ENCODE measurements around the gene SUCLG2. TPM values are rescaled to one million over a fixed set of nuclear protein-coding genes. Genes with fewer than 3 reads are reported as not detected.

SUCLG2 gene
- total and polyA plus RNA-seq, 4 donors = 38.2 to 71.9 (median 44.5) TPM

DNA sequence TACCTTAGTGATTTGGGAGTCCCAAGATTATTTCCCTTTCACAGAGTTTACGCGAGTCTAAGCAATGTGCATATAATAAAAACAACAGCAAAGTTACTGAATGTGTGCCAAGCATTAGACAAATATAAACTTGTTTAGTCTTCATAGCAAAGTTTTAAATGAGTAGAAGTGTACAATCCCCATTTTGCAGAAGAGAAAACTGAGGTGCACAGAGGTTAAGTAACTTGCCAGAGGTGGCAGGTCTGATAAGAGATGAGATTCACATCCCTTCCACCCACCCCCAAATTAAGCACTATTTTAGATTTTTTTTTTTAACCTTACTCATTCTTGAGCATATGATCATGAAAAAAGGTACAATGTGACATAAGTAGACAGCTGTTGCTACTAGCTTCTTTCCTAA lies 2.2 kb upstream of the SUCLG2 start:
- Histone ChIP-seq H3K4me3 (ENCODE audit: low read length in 2 of 2) (no peak overlapping the region), H3K4me1 (ENCODE audit: control insufficient read depth in 1 of 2, insufficient read depth in 2 of 2, low read length in 2 of 2) (peaks cover 2% of the 10 kb centered on the region in 2 donors), H3K27ac (ENCODE audit: low read depth in 1 of 2, low read length in 2 of 2) (no peak overlapping the region), H3K36me3 (ENCODE audit: control insufficient read depth in 1 of 2, insufficient read depth in 2 of 2, low read length in 1 of 2) (no peaks in the 10 kb centered on the region), H3K9me3 (ENCODE audit: control insufficient read depth, low read length) (no peaks in the 10 kb centered on the region), H3K27me3 (ENCODE audit: control insufficient read depth in 1 of 2, insufficient read depth in 2 of 2, low read length in 1 of 2) (no peaks in the 10 kb centered on the region)
- intact Hi-C loops (cut with DNase I) = no loop called here
- ATAC-seq (ENCODE audit: low FRiP score) (no peak), DNase-seq (no peak)
- WGBS, 2 donors = 93 to 96% methylated on average over 2 of the region's 2 CpGs

DNA sequence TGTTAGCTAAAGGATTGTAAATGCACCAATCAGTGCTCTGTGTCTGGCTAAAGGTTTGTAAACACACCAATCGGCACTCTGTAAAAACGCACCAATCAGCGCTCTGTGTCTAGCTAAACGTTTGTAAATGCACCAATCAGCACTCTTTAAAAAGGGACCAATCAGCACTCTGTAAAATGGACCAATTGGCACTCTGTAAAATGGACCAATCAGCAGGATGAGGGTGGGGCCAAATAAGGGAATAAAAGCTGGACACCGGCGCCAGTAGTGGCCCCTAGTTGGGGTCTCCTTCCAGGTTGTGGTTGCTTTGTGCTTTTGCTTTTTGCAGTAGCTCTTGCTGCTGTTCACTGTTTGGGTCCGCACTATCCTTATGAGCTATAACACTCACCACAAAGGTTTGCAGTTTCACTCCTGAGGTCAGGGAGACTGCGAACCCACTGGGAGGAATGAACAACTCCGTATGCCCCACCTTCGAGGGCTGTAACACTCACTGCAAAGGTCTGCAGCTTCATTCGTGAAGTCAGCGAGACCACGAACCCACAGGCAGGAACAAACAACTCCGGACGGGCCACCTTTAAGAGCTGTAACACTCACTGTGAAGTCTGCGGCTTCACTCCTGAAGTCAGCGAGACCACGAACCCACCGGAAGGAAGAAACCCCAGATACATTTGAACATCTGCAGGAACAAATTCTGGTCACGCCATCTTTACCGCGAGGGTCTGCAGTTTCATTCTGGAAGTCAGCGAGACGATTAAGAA lies 1.1 kb upstream of the SUCLG2 start:
- no peaks in the 10 kb centered on the region for H3K36me3 ChIP-seq (ENCODE audit: control insufficient read depth in 1 of 2, insufficient read depth in 2 of 2, low read length in 1 of 2)
- WGBS, 2 donors = 92 to 94% methylated on average over 24 of the region's 24 CpGs
- peaks cover 2% of the 10 kb centered on the region in 2 donors for H3K4me1 ChIP-seq (ENCODE audit: control insufficient read depth in 1 of 2, insufficient read depth in 2 of 2, low read length in 2 of 2)
- ATAC-seq (ENCODE audit: low FRiP score) (no peak), DNase-seq (peak in 1 of 2 donors; percentile 54)
- H3K27ac ChIP-seq (ENCODE audit: low read depth in 1 of 2, low read length in 2 of 2) = no peak overlapping the region
- H3K4me3 ChIP-seq (ENCODE audit: low read length in 2 of 2) = peak overlapping the region in 1 of 2 donors; percentile 57
- no peaks in the 10 kb centered on the region for H3K27me3 ChIP-seq (ENCODE audit: control insufficient read depth in 1 of 2, insufficient read depth in 2 of 2, low read length in 1 of 2)
- intact Hi-C loops (cut with DNase I) = no loop called here
- no peaks in the 10 kb centered on the region for H3K9me3 ChIP-seq (ENCODE audit: control insufficient read depth, low read length)

DNA sequence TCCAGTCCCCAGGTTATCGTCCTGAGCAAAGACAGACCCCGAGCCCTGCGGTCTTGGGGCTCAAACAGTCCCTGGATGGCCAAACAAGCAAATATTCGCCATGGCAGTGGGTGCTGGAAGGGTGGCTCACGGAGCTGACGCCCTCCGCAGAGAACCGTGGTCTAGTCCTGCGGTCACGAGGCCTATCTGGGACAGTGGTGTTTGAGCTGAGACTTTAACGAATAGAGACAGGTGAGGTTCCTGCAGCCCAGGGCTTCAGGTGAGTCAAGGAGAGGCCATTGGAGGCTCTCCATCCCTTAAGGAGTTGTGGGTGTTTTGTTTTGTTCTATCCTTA lies 399 bp upstream of the SUCLG2 start:
- Histone ChIP-seq H3K27ac (ENCODE audit: low read depth in 1 of 2, low read length in 2 of 2) (peak overlapping the region in 1 of 2 donors; percentile 64), H3K27me3 (ENCODE audit: control insufficient read depth in 1 of 2, insufficient read depth in 2 of 2, low read length in 1 of 2) (no peaks in the 10 kb centered on the region), H3K4me3 (ENCODE audit: low read length in 2 of 2) (peak overlapping the region; percentile 57 to 95), H3K4me1 (ENCODE audit: control insufficient read depth in 1 of 2, insufficient read depth in 2 of 2, low read length in 2 of 2) (peaks cover 2% of the 10 kb centered on the region in 2 donors), H3K9me3 (ENCODE audit: control insufficient read depth, low read length) (no peaks in the 10 kb centered on the region), H3K36me3 (ENCODE audit: control insufficient read depth in 1 of 2, insufficient read depth in 2 of 2, low read length in 1 of 2) (no peaks in the 10 kb centered on the region)
- intact Hi-C loops (cut with DNase I) = no loop called here
- WGBS, 2 donors = 14 to 16% methylated on average over 11 of the region's 11 CpGs
- DNase-seq (no peak), ATAC-seq (ENCODE audit: low FRiP score) (peak; percentile 34)

DNA sequence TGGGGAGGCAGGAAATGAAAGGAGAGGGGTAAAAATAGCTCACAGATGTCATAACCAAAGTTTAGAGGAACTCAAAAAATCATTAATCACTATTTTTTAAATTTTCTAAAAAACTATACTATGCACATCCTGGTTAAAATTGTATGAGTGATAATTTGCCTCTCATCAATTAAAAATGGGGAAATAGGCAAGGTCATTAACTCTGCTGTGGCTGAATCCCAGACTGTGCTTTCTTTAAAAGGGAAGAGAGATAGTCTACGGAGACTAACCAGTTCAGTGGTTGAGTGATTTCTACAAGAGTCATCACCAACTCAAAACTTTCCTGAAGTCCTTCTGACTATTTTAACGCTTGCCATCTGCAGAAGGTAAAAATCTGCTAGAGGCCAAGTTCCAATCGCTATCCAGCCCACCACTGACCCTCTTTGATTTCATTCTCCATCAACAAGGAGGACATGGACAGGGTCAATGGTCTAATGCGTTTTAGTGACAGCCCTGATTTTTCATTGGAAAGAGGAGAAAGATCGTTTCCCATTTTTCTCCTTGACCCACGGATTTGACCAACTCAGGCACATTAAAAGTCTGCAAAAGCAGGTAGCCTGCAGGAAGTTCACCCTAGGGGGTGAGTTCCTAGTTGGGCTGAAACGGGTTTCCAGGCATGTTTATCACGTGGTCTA lies 850 bp downstream of the SUCLG2 start:
- peak overlapping the region; percentile 57 to 95 for H3K4me3 ChIP-seq (ENCODE audit: low read length in 2 of 2)
- 20 to 21% methylated on average over 8 of the region's 8 CpGs for WGBS, 2 donors
- peaks cover 2% of the 10 kb centered on the region in 2 donors for H3K4me1 ChIP-seq (ENCODE audit: control insufficient read depth in 1 of 2, insufficient read depth in 2 of 2, low read length in 2 of 2)
- H3K27me3 ChIP-seq (ENCODE audit: control insufficient read depth in 1 of 2, insufficient read depth in 2 of 2, low read length in 1 of 2) = no peaks in the 10 kb centered on the region
- peak overlapping the region; percentile 43 to 92 for H3K27ac ChIP-seq (ENCODE audit: low read depth in 1 of 2, low read length in 2 of 2)
- DNase-seq = no peak
- no peaks in the 10 kb centered on the region for H3K36me3 ChIP-seq (ENCODE audit: control insufficient read depth in 1 of 2, insufficient read depth in 2 of 2, low read length in 1 of 2)
- ATAC-seq (ENCODE audit: low FRiP score) = peak; percentile 17
- intact Hi-C loops (cut with DNase I) = no loop called here
- H3K9me3 ChIP-seq (ENCODE audit: control insufficient read depth, low read length) = no peaks in the 10 kb centered on the region

DNA sequence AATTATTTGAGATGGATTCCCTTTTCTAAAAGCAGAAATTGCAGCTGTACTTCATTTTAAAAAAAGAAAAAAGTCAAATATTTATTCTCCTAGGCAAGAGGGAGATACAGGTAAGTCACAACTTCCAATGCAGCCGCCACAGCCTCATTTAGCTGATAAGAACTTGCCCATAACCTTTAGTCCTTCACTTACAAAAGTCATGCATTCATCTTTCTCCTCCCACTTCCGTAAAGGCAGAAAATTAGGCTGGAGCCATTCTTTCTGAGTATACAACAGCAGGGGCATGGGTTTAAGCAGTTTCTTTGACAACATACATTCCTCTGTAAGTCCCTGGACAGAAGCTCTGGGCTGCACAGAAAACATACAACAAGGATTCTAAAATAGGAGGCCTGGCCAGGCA lies 4.3 kb downstream of the SUCLG2 start:
- intact Hi-C loops (cut with DNase I) = no loop called here
- WGBS, 2 donors = 79 to 82% methylated on average over 2 of the region's 2 CpGs
- Histone ChIP-seq H3K36me3 (ENCODE audit: control insufficient read depth in 1 of 2, insufficient read depth in 2 of 2, low read length in 1 of 2) (no peaks in the 10 kb centered on the region), H3K27ac (ENCODE audit: low read depth in 1 of 2, low read length in 2 of 2) (no peak overlapping the region), H3K27me3 (ENCODE audit: control insufficient read depth in 1 of 2, insufficient read depth in 2 of 2, low read length in 1 of 2) (no peaks in the 10 kb centered on the region), H3K4me3 (ENCODE audit: low read length in 2 of 2) (no peak overlapping the region), H3K4me1 (ENCODE audit: control insufficient read depth in 1 of 2, insufficient read depth in 2 of 2, low read length in 2 of 2) (peaks cover 0 to 2% of the 10 kb centered on the region in 2 donors), H3K9me3 (ENCODE audit: control insufficient read depth, low read length) (no peaks in the 10 kb centered on the region)
- no peak for ATAC-seq (ENCODE audit: low FRiP score)
- DNase-seq = no peak

DNA sequence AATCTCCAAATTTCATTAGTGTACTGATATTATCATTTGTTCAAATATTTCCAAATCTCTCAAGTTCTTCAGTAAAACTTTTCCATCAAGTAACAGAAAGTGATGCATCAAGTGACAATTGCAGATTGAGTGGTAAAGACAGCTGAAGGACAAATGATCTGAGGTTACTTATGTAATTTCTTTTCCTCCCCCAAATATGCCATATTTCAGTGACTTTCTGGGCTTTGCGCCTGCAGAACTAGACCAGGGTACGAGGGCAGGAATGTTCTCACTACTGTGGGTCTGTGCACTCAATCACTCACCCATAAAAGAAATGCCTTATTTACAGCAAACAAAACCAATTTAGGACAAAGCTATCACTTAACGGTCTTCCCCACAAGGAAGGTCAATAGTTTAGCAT lies 4.7 kb downstream of the SUCLG2 start:
- intact Hi-C loops (cut with DNase I) = no loop called here
- peaks cover 0 to 2% of the 10 kb centered on the region in 2 donors for H3K4me1 ChIP-seq (ENCODE audit: control insufficient read depth in 1 of 2, insufficient read depth in 2 of 2, low read length in 2 of 2)
- H3K27ac ChIP-seq (ENCODE audit: low read depth in 1 of 2, low read length in 2 of 2) = no peak overlapping the region
- no peaks in the 10 kb centered on the region for H3K27me3 ChIP-seq (ENCODE audit: control insufficient read depth in 1 of 2, insufficient read depth in 2 of 2, low read length in 1 of 2)
- no peaks in the 10 kb centered on the region for H3K9me3 ChIP-seq (ENCODE audit: control insufficient read depth, low read length)
- H3K36me3 ChIP-seq (ENCODE audit: control insufficient read depth in 1 of 2, insufficient read depth in 2 of 2, low read length in 1 of 2) = no peaks in the 10 kb centered on the region
- 64 to 77% methylated on average over 3 of the region's 3 CpGs for WGBS, 2 donors
- ATAC-seq (ENCODE audit: low FRiP score) (no peak), DNase-seq (no peak)
- no peak overlapping the region for H3K4me3 ChIP-seq (ENCODE audit: low read length in 2 of 2)

DNA sequence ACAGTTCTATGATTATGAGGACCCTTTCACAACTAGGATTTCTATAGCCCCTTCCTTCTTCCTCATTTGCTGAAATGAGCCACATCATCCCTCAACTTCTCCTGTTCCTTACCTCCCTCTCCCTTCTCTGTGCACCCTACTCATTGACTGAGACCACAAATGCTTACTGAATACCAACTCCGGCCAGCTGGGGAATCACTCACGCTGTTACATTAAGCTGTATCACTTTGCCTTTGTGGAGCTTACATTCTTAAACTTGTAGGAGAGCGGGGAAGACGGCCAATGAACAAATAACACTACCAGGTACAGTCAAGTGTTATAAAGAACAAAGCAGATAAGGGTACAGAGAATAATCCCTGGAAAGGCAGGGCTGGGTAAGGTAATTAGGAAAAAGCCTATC lies 5.7 kb downstream of the SUCLG2 start:
- intact Hi-C loops (cut with DNase I) = no loop called here
- 80 to 89% methylated on average over 4 of the region's 4 CpGs for WGBS, 2 donors
- Histone ChIP-seq H3K9me3 (ENCODE audit: control insufficient read depth, low read length) (no peaks in the 10 kb centered on the region), H3K27me3 (ENCODE audit: control insufficient read depth in 1 of 2, insufficient read depth in 2 of 2, low read length in 1 of 2) (no peaks in the 10 kb centered on the region), H3K36me3 (ENCODE audit: control insufficient read depth in 1 of 2, insufficient read depth in 2 of 2, low read length in 1 of 2) (no peaks in the 10 kb centered on the region), H3K4me1 (ENCODE audit: control insufficient read depth in 1 of 2, insufficient read depth in 2 of 2, low read length in 2 of 2) (peaks cover 0 to 2% of the 10 kb centered on the region in 2 donors), H3K27ac (ENCODE audit: low read depth in 1 of 2, low read length in 2 of 2) (no peak overlapping the region), H3K4me3 (ENCODE audit: low read length in 2 of 2) (no peak overlapping the region)
- DNase-seq (no peak), ATAC-seq (ENCODE audit: low FRiP score) (no peak)

DNA sequence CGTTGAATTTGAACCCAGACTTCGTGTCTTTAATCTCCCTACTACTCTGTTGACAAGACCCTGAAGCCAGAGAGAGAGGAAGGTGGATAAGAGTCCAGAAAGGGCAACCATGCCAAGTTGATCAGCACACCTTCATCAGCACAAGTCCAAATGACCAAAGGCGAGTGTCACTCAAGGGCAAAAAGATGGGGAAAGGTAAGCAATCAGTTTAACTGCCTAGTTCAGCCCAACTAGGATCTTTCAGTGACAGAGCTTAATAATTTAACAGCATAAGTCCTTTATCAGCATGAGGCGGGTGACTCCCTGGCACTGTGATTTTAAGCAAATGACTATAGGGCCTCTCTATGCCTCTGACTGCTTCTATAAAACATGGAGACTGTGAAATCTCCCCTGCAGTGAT lies 6.2 kb downstream of the SUCLG2 start:
- DNase-seq (no peak), ATAC-seq (ENCODE audit: low FRiP score) (no peak)
- Histone ChIP-seq H3K27ac (ENCODE audit: low read depth in 1 of 2, low read length in 2 of 2) (no peak overlapping the region), H3K4me1 (ENCODE audit: control insufficient read depth in 1 of 2, insufficient read depth in 2 of 2, low read length in 2 of 2) (peaks cover 0 to 2% of the 10 kb centered on the region in 2 donors), H3K27me3 (ENCODE audit: control insufficient read depth in 1 of 2, insufficient read depth in 2 of 2, low read length in 1 of 2) (no peaks in the 10 kb centered on the region), H3K4me3 (ENCODE audit: low read length in 2 of 2) (no peak overlapping the region), H3K36me3 (ENCODE audit: control insufficient read depth in 1 of 2, insufficient read depth in 2 of 2, low read length in 1 of 2) (no peaks in the 10 kb centered on the region), H3K9me3 (ENCODE audit: control insufficient read depth, low read length) (no peaks in the 10 kb centered on the region)
- WGBS, 2 donors = 93 to 97% methylated on average over 4 of the region's 4 CpGs
- intact Hi-C loops (cut with DNase I) = no loop called here

DNA sequence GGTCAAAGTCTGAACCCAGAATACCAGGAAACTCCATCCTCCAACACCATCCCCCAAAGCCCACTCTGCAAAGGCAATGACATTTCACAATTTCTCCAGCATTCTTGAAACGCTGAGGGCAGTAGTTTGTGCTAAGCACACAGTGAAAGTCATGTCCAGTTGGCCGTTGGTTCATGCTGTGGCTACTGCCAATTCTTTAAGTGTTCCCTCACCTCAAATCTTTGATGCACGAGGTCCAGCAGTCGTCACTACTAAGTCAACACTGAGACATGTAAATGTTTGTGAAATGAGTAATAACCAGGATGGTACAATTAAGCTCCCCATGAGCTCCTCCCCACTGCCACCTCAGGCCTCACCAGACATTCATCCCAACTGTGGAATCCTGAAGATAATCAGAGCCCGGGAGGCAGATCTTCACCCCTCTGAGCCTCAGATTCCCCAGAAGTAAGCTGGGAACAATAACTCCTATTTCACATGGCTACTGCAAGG lies 7.0 kb downstream of the SUCLG2 start:
- DNase-seq (no peak), ATAC-seq (ENCODE audit: low FRiP score) (no peak)
- H3K36me3 ChIP-seq (ENCODE audit: control insufficient read depth in 1 of 2, insufficient read depth in 2 of 2, low read length in 1 of 2) = peaks cover 0 to 1% of the 10 kb centered on the region in 2 donors
- WGBS, 2 donors = 46 to 53% methylated on average over 5 of the region's 5 CpGs
- no peaks in the 10 kb centered on the region for H3K4me1 ChIP-seq (ENCODE audit: control insufficient read depth in 1 of 2, insufficient read depth in 2 of 2, low read length in 2 of 2)
- H3K27ac ChIP-seq (ENCODE audit: low read depth in 1 of 2, low read length in 2 of 2) = no peak overlapping the region
- H3K4me3 ChIP-seq (ENCODE audit: low read length in 2 of 2) = no peak overlapping the region
- H3K27me3 ChIP-seq (ENCODE audit: control insufficient read depth in 1 of 2, insufficient read depth in 2 of 2, low read length in 1 of 2) = no peaks in the 10 kb centered on the region
- H3K9me3 ChIP-seq (ENCODE audit: control insufficient read depth, low read length) = no peaks in the 10 kb centered on the region
- intact Hi-C loops (cut with DNase I) = no loop called here

Data from aorta (tissue), 5 donors.